Peyer's patch (tissue), 4 donors: Measurements from ENCODE around the gene SIAH3.

Source experiments
- POLR2A ChIP-seq, 2 donors: fragments of 450-650 bp; IDR thresholded peaks; one replicate each; pipeline ENCODE4 v1.5.1; 2017; ENCODE audit warnings: antibody characterized with exemption in 2 of 2, mild to moderate bottlenecking in 2 of 2, moderate library complexity in 2 of 2
- TF ChIP-seq, protein P1 (sequence below), 6 experiments: fragments of 450-650 bp in 4 of 6; fragments of 200-600 bp in 2 of 6; sonication (generic) in 1 of 6; IDR thresholded peaks; one replicate each; pipeline ENCODE4 v1.5.1; 2017 to 2019; ENCODE audit warnings: antibody characterized with exemption in 6 of 6, mild to moderate bottlenecking in 3 of 6, moderate library complexity in 1 of 6

DNA sequence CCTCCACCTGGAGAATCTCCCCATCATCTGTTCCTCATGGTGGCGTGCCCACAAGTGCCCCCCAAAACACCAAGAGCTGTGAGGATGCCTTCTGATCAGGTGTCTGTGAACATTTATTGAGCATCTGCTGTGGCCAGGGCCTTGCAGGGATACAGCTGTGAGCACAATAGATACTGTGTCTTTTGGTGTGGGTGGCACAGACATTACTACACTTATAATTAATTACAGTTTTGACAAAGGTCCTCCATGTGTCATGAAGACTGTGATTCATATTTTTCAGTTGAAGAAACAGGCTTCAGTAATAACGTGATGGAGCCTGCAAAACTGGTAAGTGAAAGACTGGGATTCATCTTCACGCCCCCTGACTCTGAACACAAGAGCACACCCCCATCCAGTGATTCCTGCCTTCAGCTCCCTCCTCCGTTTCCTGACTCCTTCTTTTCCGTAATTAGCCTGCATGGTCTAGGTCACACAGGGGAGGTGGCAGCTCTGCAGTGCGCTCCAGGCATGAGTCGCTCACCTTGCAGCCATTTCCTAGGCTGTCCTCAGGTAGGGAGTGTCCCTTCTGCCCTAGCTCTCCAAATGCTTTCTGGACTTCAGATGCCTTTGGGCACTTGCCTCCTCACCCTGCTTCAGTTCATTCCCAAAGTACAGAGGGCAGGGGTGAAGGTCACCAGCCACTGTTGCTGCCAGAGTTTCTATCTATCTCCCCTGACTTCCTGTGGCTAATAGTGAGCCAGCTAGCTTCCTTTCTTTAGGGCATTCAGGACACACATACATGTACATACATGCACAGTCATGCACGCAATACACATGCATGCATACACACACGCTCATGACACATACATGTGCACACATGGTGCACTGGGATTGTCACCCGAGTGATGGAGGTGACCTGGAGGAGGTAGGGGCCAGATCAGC, 66.5 kb downstream of the SIAH3 start:
- TF ChIP-seq, protein P1, sequence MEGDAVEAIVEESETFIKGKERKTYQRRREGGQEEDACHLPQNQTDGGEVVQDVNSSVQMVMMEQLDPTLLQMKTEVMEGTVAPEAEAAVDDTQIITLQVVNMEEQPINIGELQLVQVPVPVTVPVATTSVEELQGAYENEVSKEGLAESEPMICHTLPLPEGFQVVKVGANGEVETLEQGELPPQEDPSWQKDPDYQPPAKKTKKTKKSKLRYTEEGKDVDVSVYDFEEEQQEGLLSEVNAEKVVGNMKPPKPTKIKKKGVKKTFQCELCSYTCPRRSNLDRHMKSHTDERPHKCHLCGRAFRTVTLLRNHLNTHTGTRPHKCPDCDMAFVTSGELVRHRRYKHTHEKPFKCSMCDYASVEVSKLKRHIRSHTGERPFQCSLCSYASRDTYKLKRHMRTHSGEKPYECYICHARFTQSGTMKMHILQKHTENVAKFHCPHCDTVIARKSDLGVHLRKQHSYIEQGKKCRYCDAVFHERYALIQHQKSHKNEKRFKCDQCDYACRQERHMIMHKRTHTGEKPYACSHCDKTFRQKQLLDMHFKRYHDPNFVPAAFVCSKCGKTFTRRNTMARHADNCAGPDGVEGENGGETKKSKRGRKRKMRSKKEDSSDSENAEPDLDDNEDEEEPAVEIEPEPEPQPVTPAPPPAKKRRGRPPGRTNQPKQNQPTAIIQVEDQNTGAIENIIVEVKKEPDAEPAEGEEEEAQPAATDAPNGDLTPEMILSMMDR (IDR thresholded peaks at IDR 0.05): no peak
- no peak for TF ChIP-seq POLR2A (IDR thresholded peaks at IDR 0.05)
